GM19025 (cell line): ENCODE measurements around the gene ATP13A1.
"Not testable (repeated sequence)": the region's sequence is repeated elsewhere in the genome, so short reads cannot be mapped to it uniquely, and the experiment has no call there.

Experiments used
- ATAC-seq: cut with Tn5 transposase; IDR thresholded peaks from one replicate; pipeline ENCODE4 v1.9.1; 2021; ENCODE audit warnings: mild to moderate bottlenecking, low read depth, moderate library complexity; ENCODE audit not compliant: unreplicated experiment

ATP13A1 gene

DNA sequence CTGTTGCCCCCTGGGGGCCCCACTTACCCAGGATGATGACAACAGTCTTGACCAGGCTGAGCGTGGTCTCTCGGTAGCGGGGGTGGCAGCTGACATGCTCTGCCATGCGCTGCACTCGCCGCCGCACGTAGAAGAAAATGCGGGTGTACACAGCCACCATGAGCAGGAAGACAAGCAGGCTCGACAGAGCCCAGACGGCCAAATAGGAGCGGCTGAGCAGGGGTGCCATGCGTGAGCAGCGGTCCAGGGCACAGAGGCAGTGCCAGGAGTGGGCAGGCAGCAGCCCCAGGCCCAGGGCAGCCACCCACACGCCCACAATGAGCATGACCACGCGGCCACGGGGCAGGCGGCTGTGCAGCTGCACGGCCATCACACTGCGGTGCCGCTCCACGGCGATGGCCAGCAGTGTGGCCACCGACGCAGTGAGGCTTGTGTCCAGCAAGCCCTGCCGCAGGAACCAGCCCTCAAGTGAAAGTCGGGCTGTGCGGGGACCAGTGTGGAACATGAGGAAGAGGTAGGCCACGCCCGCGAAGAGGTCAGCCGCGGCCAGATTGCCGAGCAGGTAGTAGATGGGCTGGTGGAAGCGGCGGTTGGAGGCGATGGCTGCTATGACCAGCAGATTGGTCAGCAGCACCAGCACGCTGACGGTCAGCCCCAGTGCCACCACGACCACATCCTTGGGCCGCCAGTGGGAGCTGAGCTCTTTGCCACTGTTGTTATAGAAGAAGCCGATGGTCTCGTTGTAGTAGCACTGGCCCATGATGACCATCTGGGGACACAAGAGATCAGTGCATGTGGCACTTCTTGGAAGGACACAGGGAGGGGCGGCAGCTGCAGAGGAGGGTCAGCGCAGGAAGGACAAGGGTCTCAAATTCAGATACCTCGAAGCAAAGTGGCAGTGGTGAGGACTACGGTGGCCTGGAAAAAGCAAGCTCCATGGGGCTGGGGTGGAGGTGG lies 36.7 kb downstream of the ATP13A1 start:
- no peak for ATAC-seq

DNA sequence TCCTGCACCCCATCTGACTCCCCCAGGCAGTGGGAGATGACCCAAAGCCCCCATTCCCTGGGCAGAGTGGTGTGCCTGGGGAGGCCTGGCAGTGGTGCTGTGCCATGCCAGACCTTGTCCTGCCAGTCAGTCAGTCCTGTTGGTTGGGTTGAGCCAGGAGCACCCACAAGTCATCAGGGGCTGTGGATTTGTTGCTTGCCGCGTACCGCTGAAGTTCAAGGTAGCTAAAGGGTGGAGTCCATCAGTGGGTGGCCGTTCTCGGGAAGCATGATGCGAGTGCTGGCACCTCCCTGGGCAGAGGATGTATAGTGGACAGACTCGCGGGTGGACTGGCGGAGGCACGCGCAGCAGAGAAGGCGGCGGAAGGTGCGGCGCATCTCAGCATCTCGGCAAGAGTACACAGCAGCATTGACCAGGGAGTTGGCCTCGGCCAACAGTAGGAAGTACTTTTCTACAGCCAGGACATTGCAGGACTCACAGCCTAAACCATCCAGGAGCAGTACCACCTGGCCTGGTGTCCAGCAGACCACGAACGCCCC lies 39.4 kb downstream of the ATP13A1 start:
- no peak for ATAC-seq

DNA sequence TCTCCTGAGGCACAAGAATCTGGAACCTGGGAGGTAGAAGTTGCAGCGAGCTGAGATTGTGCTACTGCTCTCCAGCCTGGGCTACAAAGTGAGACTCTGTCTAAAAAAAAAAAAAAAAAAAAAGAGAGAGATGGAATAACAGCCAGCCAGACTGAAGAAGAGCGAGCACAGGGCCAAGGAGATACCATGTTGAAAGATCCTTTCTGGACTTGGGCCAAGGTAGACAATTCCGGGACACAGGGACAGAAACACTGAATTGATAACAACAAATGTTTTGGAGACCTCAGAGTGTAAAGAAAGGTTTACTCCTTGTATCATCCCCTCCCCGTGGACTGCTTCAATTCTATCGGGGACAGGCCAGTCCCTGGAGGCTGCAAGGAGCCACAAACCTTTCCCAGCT lies 40.1 kb downstream of the ATP13A1 start:
- ATAC-seq, result no peak

DNA sequence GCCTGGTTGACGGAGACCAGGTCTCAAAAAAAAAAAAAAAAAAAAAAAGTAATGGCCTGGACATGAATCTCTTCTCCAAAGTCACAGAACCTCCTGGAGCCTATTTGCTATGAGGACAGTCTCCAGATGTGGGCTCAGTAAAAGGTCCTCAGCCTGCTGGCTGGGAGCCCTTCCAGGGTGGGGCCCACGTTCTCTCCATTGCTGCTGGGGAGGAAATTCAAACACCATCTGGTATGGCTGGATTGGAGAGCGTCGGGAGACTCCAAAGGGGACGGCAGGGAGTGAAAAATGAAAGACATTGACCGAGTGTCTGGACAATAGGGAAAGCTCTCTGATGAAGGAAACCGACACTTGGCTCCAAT lies 43.6 kb downstream of the ATP13A1 start:
- no peak for ATAC-seq

DNA sequence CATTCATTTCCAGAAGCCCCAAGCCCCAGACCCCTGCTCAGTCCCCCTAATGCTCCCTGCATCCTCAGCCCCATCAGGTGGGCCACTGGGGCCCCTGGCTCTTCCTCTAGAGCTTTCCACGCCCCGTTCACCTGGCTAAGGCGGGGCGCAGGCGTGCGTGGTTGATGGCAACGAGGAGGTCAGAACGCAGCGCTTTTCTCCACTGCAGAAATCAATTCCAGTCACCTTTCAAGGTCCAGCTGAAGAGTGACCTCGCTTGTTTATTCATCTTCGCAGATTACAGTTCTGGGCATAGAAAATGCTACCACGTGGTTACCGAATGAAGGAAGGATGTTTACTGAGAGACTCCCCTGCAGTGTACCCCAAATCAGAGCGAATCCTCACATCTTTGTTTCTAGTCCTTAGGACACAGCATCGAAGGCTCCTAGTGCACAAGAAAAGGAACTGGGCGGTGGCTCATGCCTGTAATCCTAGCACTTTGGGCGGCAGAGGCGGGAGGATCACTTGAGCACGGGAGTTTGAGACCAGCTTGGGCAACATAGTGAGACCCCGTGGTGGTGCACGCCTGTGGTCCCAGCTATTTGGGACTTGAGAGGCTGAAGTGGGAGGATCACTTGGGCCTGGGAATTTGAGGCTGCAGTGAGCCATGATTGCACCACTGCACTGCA lies 44.2 kb downstream of the ATP13A1 start:
- no peak for ATAC-seq

DNA sequence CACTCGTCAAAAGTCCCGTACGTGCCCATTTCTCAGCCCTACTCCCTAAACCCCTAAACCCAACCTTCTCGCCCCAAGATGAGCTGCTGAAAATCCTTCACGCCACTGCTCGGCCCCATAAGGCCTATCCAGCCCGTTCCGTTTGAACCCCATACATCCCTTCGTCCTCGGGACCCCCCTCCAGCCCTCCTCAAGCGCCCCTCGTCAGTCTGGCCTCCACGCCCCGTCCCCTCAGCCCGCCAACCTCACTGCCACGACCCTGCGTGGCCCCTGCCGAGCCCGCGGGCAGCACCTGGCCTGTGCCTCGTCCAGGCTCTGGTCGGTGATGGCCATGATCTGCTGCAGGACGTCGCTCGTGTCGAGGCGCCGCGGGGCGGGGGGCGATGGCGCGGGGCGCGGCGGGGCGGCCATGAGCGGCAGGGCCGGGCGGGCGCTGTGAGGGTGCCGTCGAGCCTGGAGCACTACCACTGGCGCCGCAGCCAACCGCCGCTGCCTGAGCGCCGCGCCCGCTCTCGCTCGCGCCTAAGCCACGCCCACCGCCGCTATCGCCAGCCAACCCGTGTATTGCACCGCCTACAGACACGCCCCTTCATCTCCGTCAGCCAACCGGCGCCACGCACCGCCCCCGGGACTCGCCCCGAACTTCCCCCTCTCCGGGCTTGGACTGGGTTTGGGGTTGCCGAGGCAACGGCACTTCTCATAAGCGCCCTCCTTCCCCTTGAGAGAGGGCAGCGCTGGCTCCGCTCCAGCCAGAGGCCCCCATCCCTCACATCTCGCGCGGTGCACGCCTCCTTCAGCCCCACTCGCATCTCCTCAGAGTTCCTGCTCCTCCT lies 45.0 kb downstream of the ATP13A1 start, which contains the start of gene PBX4:
TSS of gene PBX4 (minus strand) at position 469 of the 833 bp plus-strand sequence. CDS start at position 411, 58 bp downstream.
- peak; percentile 97 for ATAC-seq

DNA sequence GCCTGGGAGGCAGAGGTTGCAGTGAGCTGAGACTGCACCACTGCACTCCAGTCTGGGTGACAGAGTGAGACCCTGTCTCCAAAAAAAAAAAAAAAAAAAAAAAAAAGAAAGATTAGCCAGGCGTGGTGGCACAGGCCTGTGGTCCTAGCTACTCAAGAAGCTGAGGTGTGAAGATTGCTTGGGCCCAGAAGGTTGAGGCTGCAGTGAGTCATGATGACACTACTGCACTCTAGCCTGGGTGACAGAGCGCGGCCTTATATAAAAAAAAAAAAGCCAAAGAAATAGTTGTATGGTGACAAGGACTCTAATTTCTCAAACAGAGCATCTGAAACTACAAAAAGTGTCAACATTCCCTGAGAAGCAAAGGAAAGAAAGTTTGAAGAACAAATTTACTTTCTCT lies 48.4 kb downstream of the ATP13A1 start:
- ATAC-seq, result no peak

DNA sequence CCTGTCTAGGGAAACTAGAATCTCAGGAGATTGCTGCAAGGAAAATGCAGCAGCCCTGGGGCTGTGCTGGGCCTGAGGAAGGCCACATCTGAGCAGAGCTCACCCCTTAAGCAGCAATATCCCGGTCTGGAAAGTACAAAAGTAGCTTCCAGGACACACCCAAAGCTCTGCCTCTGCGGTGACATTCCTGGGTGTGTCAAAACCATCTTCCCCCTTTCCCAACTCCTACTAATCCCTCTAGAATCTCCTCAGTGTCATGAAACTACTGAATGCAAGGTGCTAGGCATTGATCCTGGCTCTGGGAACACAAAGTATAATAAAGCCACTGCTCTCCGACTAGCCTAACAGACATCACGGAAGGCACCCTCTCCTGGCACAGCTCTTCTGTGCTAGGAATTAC lies 50.0 kb downstream of the ATP13A1 start:
- no peak for ATAC-seq

DNA sequence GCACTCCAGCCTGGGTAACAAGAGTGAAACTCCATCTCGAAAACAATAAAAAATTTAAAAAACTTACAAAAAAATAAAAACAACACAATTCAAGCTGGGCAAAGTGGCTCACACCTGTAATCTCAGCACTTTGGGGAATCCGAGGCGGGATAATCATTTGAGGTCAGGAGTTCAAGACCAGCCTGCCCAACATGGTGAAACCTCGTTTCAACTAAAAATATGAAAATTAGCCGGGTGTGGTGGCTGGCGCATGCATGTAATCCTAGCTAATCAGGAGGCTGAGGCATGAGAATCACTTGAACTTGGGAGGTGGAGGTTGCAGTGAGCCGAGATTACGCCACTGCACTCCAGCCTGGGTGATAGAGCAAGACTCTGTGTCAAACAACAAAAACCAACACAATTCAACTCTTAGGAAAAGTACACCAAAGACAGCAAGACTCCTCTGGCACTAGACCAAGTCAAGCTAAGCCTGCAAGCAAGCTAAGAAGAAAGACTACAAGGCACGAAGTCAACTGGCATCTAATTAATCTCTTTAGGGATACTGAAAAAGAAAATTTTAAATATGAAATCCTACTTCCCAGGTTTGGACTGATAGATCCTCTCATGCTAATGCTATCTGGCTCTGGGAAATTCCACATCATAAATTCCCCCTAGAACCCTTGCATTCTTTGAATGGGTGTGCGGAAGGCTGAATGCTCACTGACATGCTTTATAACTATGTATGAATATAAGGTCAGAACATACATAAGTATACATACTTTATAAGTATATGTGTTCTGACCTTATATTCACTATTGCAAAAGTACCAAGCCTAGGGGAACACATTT lies 52.9 kb downstream of the ATP13A1 start:
- no peak for ATAC-seq

DNA sequence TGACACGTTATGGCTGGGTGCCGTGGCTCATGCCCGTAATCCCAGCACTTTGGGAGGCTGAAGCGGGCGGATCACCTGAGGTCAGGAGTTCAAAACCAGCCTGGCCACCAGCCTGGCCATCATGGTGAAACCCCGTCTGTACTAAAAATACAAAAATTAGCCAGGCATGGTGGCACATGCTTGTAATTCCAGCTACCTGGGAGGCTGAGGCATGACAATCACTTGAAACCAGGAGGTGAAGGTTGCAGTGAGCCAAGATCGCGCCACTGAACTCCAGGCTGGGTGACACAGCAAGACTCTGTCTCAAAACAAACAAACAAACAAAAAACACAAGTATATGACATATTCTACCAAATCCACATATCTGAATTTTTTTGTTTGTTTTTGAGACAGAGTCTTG lies 56.8 kb downstream of the ATP13A1 start:
- not testable (repeated sequence) for ATAC-seq

DNA sequence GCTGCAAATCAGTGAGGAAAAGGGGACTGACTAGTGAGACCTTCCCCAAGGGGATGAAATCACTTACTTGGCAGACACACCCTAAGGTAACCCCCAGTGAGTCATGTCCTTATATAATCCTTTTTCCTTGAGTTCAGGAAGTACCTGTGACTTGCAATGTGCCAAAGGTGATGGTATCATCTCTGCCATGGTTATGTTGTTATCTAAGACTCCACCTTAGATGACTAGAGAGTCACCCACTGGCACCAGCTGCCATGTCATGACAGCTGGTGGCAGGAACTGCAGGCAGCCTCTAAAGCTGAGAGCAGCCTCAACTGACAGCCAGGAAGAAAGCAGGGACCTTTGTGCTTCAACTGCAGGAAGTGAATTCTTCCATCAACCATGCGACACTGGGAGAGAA lies 57.5 kb downstream of the ATP13A1 start:
- ATAC-seq, result no peak

DNA sequence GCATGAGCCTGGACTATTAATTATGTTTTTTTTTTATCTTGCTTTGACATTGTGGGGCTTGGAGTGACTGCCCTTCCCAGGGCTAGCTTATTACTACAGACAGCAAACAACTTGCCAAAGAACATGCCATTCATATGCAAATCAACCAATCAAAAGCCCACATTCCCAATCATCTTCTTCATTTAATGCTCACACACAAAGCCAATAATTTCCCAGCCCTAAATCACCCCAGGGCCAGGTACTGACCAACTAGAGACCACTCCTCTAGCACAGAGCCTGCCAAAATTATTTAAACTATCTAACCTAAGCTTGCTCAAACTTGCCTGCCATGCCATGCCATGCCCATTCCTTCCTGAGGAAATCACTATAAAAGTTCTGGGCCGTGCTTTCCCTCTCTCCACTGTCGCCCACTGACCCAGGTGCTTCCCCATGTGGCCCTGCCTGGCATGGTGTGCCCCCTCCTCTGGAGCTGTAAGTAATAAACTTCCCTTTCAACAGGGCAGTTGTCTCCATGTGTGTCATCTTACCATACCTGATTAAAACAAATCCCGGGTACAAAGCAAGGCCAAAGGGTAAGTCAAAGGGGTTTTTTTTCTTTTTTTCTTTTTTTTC lies 60.7 kb downstream of the ATP13A1 start:
- ATAC-seq, result no peak

DNA sequence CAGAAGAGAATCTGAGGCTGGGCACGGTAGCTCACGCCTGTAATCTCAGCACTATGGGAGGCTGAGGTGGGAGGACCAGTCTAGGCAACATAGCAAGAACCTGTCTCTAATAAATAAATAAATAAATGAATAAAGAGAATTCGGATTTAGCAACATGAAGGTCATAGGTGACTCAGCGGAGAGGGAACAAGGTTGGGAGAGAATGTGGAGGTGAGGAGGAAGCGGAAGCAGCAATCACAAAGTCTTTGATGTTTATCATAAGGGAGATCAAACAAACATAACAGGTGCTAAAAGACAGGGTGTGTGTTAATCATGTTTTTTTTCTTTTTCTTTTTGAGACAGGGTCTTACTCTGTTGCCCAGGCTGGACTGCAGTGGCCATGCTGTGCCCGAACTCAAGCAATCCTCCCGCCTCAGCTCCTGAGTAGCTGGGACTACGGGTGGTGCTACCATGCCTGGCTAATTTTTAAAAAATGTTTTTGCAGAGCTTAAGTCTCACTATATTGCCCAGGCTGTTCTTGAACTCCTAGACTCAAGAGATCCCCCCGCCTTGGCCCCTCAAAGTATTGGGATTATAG lies 61.3 kb downstream of the ATP13A1 start:
- ATAC-seq, result no peak

DNA sequence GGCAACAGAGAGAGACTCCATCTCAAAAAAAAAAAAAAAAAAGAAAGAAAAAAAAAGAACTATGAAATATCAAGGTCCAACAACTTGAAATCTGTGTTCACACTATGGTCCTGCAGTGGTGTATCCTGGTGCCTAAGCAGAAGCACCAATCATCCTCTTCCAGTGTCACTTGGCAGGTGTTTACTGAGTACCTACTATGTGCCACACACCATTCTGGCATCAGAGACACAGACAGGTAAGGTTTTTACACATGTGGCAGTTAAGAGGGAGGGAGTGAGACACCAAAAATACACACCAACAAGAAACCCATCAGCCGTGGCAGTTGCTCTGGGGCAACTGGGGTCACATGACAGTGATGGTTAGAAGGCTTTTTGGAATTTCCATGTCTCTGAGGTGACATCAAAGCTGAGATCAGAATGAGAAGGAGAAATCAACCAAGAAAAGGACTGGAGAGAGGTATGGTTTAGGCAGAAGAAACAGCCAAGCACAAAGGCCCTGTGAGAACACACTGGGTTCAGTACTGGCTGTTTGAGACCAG lies 62.6 kb downstream of the ATP13A1 start:
- ATAC-seq, result no peak

DNA sequence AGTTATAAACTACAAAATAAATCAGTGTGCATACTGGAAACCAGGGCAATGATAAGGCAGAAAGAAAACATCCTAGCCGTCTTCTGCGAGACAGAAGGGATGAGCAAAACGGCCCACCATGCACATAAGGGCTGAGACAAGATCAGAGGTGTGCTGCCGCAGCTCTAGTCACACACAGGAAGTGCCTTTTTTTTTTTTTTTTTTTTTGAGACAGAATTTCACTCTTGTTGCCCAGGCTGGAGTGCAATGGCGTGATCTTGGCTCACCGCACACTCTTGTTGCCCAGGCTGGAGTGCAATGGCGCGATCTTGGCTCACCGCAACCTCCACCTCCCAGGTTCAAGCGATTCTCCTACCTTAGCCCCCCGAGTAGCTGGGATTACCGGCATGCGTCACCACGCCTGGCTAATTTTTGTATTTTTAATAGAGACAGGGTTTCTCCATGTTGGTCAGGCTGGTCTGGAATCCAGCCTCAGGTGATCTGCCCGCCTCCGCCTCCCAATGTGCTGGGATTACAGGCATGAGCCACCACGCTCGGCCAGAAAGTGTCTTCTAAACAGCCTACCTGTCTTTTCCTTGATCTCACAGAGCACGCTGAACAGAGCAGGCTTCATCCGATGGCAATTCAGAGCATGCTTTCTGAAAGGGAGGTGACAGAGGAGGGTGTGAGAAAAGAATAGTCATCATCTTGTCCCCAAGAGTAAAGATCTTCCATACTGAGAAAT lies 64.6 kb downstream of the ATP13A1 start:
- not testable (repeated sequence) for ATAC-seq

DNA sequence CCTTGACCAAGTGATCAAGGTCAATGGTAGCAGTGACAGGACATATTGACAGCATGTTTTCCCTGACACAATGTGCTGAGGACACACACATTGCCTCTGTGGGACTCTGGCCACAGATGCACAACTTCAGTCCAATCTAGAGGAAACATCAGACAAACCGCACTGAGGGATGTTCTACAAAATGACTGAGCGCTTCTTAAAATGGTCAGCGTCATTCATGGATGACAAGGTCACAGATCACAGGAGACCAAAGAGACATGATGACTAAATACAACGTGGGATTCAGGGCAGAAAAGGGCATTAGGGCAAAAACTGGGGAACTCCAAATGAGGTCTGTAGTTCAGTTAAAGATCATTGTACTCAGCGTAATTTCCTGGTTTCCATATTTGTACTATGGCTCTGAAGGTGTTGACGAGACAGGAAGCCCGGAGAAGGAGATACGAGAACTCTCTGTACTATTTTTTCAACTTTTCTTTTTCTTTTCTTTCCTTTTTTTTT lies 65.6 kb downstream of the ATP13A1 start:
- ATAC-seq, result peak; percentile 70
